Nephron (organoid): ENCODE data around the gene POU3F1.

Experiments
- H3K27ac Mint-ChIP-seq, 3 experiments: 2 replicates each; pipeline ENCODE4 v1.8.0; 2020; ENCODE audit warnings: mixed read lengths in 3 of 3, mild to moderate bottlenecking in 2 of 3, moderate library complexity in 1 of 3
- H3K27me3 Mint-ChIP-seq: 2 replicates; pipeline ENCODE4 v1.8.0; 2021; ENCODE audit warnings: low read depth, mild to moderate bottlenecking, moderate library complexity, mixed read lengths
- H3K36me3 Mint-ChIP-seq: 2 replicates; pipeline ENCODE4 v1.8.0; 2020; ENCODE audit warnings: low read depth, mixed read lengths
- H3K4me1 Mint-ChIP-seq: 2 replicates; pipeline ENCODE4 v1.8.0; 2020; ENCODE audit warnings: mixed read lengths
- H3K4me3 Mint-ChIP-seq, 3 experiments: 2 replicates each; pipeline ENCODE4 v1.8.0; 2020; ENCODE audit warnings: mild to moderate bottlenecking in 3 of 3, mixed read lengths in 3 of 3, moderate library complexity in 2 of 3
- H3K9me3 Mint-ChIP-seq: 2 replicates; pipeline ENCODE4 v1.8.0; 2020; ENCODE audit warnings: mixed read lengths
- CTCF ChIP-seq, 3 experiments: fragments of 200-600 bp; sonication (generic); IDR thresholded peaks; one replicate each; pipeline ENCODE4 v1.5.0; 2021; ENCODE audit warnings: antibody characterized with exemption in 3 of 3; ENCODE audit not compliant: unreplicated experiment in 3 of 3

Gene POU3F1

GRCh38 chr1:38046333-38046883, at the start of gene POU3F1:
Gene POU3F1 (minus strand): TSS chr1:38046793. CDS start chr1:38046743, 50 bp downstream.
- TF ChIP-seq CTCF (IDR thresholded peaks at IDR 0.05; ENCODE audit: unreplicated experiment in 3 of 3), result no peak
- H3K27me3 Mint-ChIP-seq, result peaks cover 70% of the 10 kb centered on the region
- H3K4me1 Mint-ChIP-seq, result peaks cover 45% of the 10 kb centered on the region
- peaks cover 9% of the 10 kb centered on the region for H3K36me3 Mint-ChIP-seq
- H3K27ac Mint-ChIP-seq, result peak within 1 kb of the TSS in 1 of 3 experiments; percentile 26
- peak within 1 kb of the TSS; percentile 85 to 92 (median 92) for H3K4me3 Mint-ChIP-seq
- H3K9me3 Mint-ChIP-seq, result no peaks in the 10 kb centered on the region

GRCh38 chr1:38095454-38095931, 48.9 kb upstream of the POU3F1 start:
- Mint-ChIP-seq H3K27ac (peak overlapping the region in 2 of 3 experiments; percentile 3 to 38), H3K4me1 (peaks cover 28% of the 10 kb centered on the region), H3K4me3 (no peak overlapping the region), H3K36me3 (no peaks in the 10 kb centered on the region), H3K9me3 (no peaks in the 10 kb centered on the region), H3K27me3 (peaks cover 15% of the 10 kb centered on the region)
- no peak for TF ChIP-seq CTCF (IDR thresholded peaks at IDR 0.05; ENCODE audit: unreplicated experiment in 3 of 3)

- peaks cover 28% of the 10 kb centered on the region for H3K4me1 Mint-ChIP-seq
- H3K9me3 Mint-ChIP-seq, result no peaks in the 10 kb centered on the region
- no peak for TF ChIP-seq CTCF (IDR thresholded peaks at IDR 0.05; ENCODE audit: unreplicated experiment in 3 of 3)
- no peak overlapping the region for H3K4me3 Mint-ChIP-seq
- peak overlapping the region in 1 of 3 experiments; percentile 29 for H3K27ac Mint-ChIP-seq
- no peaks in the 10 kb centered on the region for H3K36me3 Mint-ChIP-seq
- H3K27me3 Mint-ChIP-seq, result peaks cover 13% of the 10 kb centered on the region
Measured at GRCh38 chr1:38094711-38095290, 48.2 kb upstream of the POU3F1 start.

- Mint-ChIP-seq H3K36me3 (no peaks in the 10 kb centered on the region), H3K27me3 (peaks cover 10% of the 10 kb centered on the region), H3K27ac (no peak overlapping the region), H3K4me1 (peaks cover 28% of the 10 kb centered on the region), H3K9me3 (no peaks in the 10 kb centered on the region), H3K4me3 (no peak overlapping the region)
- TF ChIP-seq CTCF (IDR thresholded peaks at IDR 0.05; ENCODE audit: unreplicated experiment in 3 of 3), result no peak
Measured at GRCh38 chr1:38093569-38094520, 47.3 kb upstream of the POU3F1 start.

GRCh38 chr1:38092256-38092655, 45.7 kb upstream of the POU3F1 start:
- H3K27me3 Mint-ChIP-seq, result no peaks in the 10 kb centered on the region
- TF ChIP-seq CTCF (IDR thresholded peaks at IDR 0.05; ENCODE audit: unreplicated experiment in 3 of 3), result no peak
- peaks cover 28% of the 10 kb centered on the region for H3K4me1 Mint-ChIP-seq
- H3K9me3 Mint-ChIP-seq, result no peaks in the 10 kb centered on the region
- no peaks in the 10 kb centered on the region for H3K36me3 Mint-ChIP-seq
- H3K27ac Mint-ChIP-seq, result no peak overlapping the region
- H3K4me3 Mint-ChIP-seq, result no peak overlapping the region
